HepG2 (cell line): ENCODE results near the gene PHACTR1. TPM values are rescaled to one million over a fixed set of nuclear protein-coding genes. Genes with fewer than 3 reads are reported as not detected.
"Not testable (repeated sequence)": the region's sequence is repeated elsewhere in the genome, so short reads cannot be mapped to it uniquely, and the experiment has no call there.

Source experiments
- ATAC-seq: fragments of 200-7000 bp; cut with Tn5 transposase; 3 replicates; pipeline ENCODE4 v1.9.1; 2020; ENCODE audit warnings: mild to moderate bottlenecking, moderate library complexity
- BruUV-seq: library from RNA; stranded (reverse); fragments of 400-500 nt; replicated peaks from 2 replicates; lab custom pipeline; 2021; lab: Mats Ljungman, UMichigan
- CTCF ChIA-PET: fragments of 300-600 bp; formaldehyde crosslinking; extraction: SDS; loops from one replicate; lab custom pipeline; 2021; ENCODE audit warnings: low total read pairs, inconsistent platforms, low intra/inter-chr PET ratio; lab: Yijun Ruan, JAX
- POLR2A ChIA-PET: fragments of 350-600 bp; sonication (Branson Sonifier 250); formaldehyde crosslinking; loops from one replicate; lab custom pipeline; 2020; ENCODE audit warnings: antibody characterized with exemption, inconsistent platforms; lab: Yijun Ruan, JAX
- DNase-seq: peaks from one replicate; pipeline ENCODE4 v3.0.0-alpha.2; 2015; ENCODE audit warnings: low spot score
- FAIRE-seq: peaks from 3 replicates; lab custom pipeline; 2011; peaks lifted over from hg19 to GRCh38; lab: Jason Lieb, UNC
- H2AFZ ChIP-seq: one replicate; pipeline ENCODE4 v1.6.1; 2011; ENCODE audit warnings: low read length, inconsistent platforms
- H3K27ac ChIP-seq: fragments of 300-600 bp; 3 replicates; pipeline ENCODE4 v1.8.0; 2011; ENCODE audit warnings: mixed run types, mild to moderate bottlenecking, mixed read lengths, low read length, inconsistent platforms; ENCODE audit not compliant: insufficient read depth; ENCODE audit errors: extremely low read length
- H3K27me3 ChIP-seq, 2 experiments: fragments of 200-600 bp in 1 of 2; 2 replicates in 1 of 2; 3 replicates in 1 of 2; pipeline versions ENCODE4 v1.6.0 to v1.8.0; 2011; ENCODE audit warnings: low read length in 2 of 2, mild to moderate bottlenecking in 2 of 2, moderate library complexity in 2 of 2, inconsistent platforms in 1 of 2; ENCODE audit not compliant: insufficient read depth in 2 of 2, control insufficient read depth in 1 of 2
- H3K36me3 ChIP-seq, 2 experiments: fragments of 200-600 bp in 1 of 2; replicated peaks in 1 of 2; 2 replicates in 1 of 2; 3 replicates in 1 of 2; pipeline versions ENCODE4 v1.5.1 to v1.8.0; 2011; ENCODE audit warnings: low read length in 2 of 2, inconsistent platforms in 1 of 2; ENCODE audit not compliant: insufficient read depth in 2 of 2, control insufficient read depth in 1 of 2
- H3K4me1 ChIP-seq: 2 replicates; pipeline ENCODE4 v1.5.1; 2012; ENCODE audit warnings: low read length, inconsistent platforms; ENCODE audit not compliant: insufficient read depth
- H3K4me2 ChIP-seq: 2 replicates; pipeline ENCODE4 v1.6.0; 2011; ENCODE audit warnings: low read depth, low read length, inconsistent platforms
- H3K4me3 ChIP-seq, 3 experiments: fragments of 200-600 bp in 1 of 3; sonication (generic), shearing (Covaris generic) in 1 of 3; replicated peaks in 1 of 3; 2 replicates each; pipeline ENCODE4 v1.5.1; 2011 to 2016; ENCODE audit warnings: low read length in 3 of 3, inconsistent platforms in 2 of 3, low read depth in 2 of 3, mild to moderate bottlenecking in 2 of 3, control low read depth in 1 of 3, mixed read lengths in 1 of 3; ENCODE audit not compliant: insufficient read depth in 1 of 3
- H3K79me2 ChIP-seq: one replicate; pipeline ENCODE4 v1.6.1; 2011; ENCODE audit warnings: low read length, inconsistent platforms; ENCODE audit not compliant: insufficient read depth
- H3K9ac ChIP-seq: 2 replicates; pipeline ENCODE4 v1.6.0; 2011; ENCODE audit warnings: mild to moderate bottlenecking, low read depth, low read length, inconsistent platforms; ENCODE audit not compliant: insufficient read depth
- H3K9me3 ChIP-seq: 2 replicates; pipeline ENCODE4 v1.5.1; 2012; ENCODE audit warnings: mild to moderate bottlenecking, low read length
- H4K20me1 ChIP-seq: 2 replicates; pipeline ENCODE4 v1.6.0; 2011; ENCODE audit warnings: inconsistent platforms, mild to moderate bottlenecking, low read length, moderate library complexity; ENCODE audit not compliant: insufficient read depth
- FOXA1 ChIP-seq, 2 experiments: fragments of 450-650 bp in 1 of 2; sonication (generic) in 1 of 2; formaldehyde crosslinking in 1 of 2; IDR thresholded peaks; 2 replicates each; pipeline versions ENCODE4 v1.4.0 to v1.6.1; 2016 to 2020; ENCODE audit warnings: missing genetic modification reagents in 1 of 2
- RCOR2 ChIP-seq: IDR thresholded peaks from 2 replicates; pipeline ENCODE4 v1.6.1; 2016; ENCODE audit warnings: missing biosample characterization, missing genetic modification reagents
- SIN3B ChIP-seq: fragments of 150-350 bp; IDR thresholded peaks from 2 replicates; pipeline ENCODE4 v1.6.1; 2014; ENCODE audit warnings: low read length
- TCF7L2 ChIP-seq: IDR thresholded peaks from 2 replicates; pipeline ENCODE4 v1.6.1; 2011; ENCODE audit warnings: mild to moderate bottlenecking, low read depth, low read length, moderate library complexity
- THAP11 ChIP-seq: IDR thresholded peaks from 2 replicates; pipeline ENCODE4 v1.6.1; 2016; ENCODE audit warnings: missing biosample characterization, missing genetic modification reagents
- ZNF558 ChIP-seq: sonication (generic); formaldehyde crosslinking; IDR thresholded peaks from 2 replicates; pipeline ENCODE4 v1.9.0; 2022; ENCODE audit warnings: mild to moderate bottlenecking, missing genetic modification reagents, borderline replicate concordance
- WGBS: methylation state at CpG from one replicate; pipeline ENCODE4 v1.1.6; 2017; ENCODE audit warnings: low lambda C conversion rate; 5-methylcytosine and 5-hydroxymethylcytosine counted together
- in situ Hi-C: cut with HindIII; loops from 2 replicates; pipeline ENCODE4 v1.10.0; 2017; ENCODE audit warnings: low pct_unique_long_range_greater_than_20kb; ENCODE audit not compliant: extremely low pct_ligation_motif_present
- intact Hi-C: fragments of 100-400 bp; cut with micrococcal nuclease; formaldehyde crosslinking; loops from one replicate; pipeline ENCODE4 v1.10.0; 2022; ENCODE audit not compliant: unreplicated experiment
- polyA plus RNA-seq, 8 experiments: library from polyadenylated mRNA; depleted of rRNA in 3 of 8; stranded (reverse) in 7 of 8; unstranded in 1 of 8; fragments of >200 nt; fragmentation: Illumina TruSeq in 4 of 8; extraction: Trizol in 4 of 8; gene quantifications; 2 replicates each; pipeline versions ENCODE4 v1.2.1 to v1.2.3, GENCODE V29; 2011 to 2016; ENCODE audit warnings: low read depth in 4 of 8, missing spikeins in 1 of 8, mixed read lengths in 1 of 8; ENCODE audit not compliant: insufficient read depth in 1 of 8
- total RNA-seq, 5 experiments: library from RNA; depleted of rRNA; stranded (reverse); fragments of >200 nt; fragmentation: Illumina TruSeq; extraction: Trizol; gene quantifications; 2 replicates each; pipeline ENCODE4 v1.2.3, GENCODE V29; 2016; ENCODE audit warnings: low read depth in 1 of 5
- TF ChIP-seq, protein P1 (sequence below): sonication (generic); formaldehyde crosslinking; IDR thresholded peaks from 2 replicates; pipeline ENCODE4 v1.4.0; 2020; ENCODE audit warnings: mild to moderate bottlenecking, missing genetic modification reagents, borderline replicate concordance

The PHACTR1 gene
- total and polyA plus RNA-seq, 2 of the 13 experiments (the other 11 are each of a cell fraction or from before 2014, with no cell fraction given) = 0.09 TPM; not detected in 1

GRCh38 chr6:13243033-13243432, 526.5 kb downstream of the PHACTR1 start:
- Histone ChIP-seq H3K27me3 (peaks cover 0 to 14% of the 10 kb centered on the region in 2 experiments; a peak in 2 of 5 replicates), H3K4me3 (no peak overlapping the region), H3K36me3 (no peaks in the 10 kb centered on the region), H2AFZ (no peak overlapping the region), H3K9me3 (no peaks in the 10 kb centered on the region), H3K79me2 (no peaks in the 10 kb centered on the region), H3K9ac (no peak overlapping the region), H4K20me1 (no peaks in the 10 kb centered on the region), H3K27ac (no peak overlapping the region), H3K4me2 (no peak overlapping the region), H3K4me1 (peaks cover 19% of the 10 kb centered on the region)
- DNase-seq (no peak), FAIRE-seq (no peak), ATAC-seq (no peak)
- CTCF ChIA-PET = no interaction called here
- no peak for TF ChIP-seq FOXA1 (IDR thresholded peaks at IDR 0.05)
- no peak for TF ChIP-seq FOXA1 (CRISPR knock-in tag; IDR thresholded peaks at IDR 0.05)
- TF ChIP-seq RCOR2 = no peak
- no peak for TF ChIP-seq THAP11 (CRISPR knock-in tag)
- TF ChIP-seq TCF7L2 = no peak
- TF ChIP-seq, protein P1, sequence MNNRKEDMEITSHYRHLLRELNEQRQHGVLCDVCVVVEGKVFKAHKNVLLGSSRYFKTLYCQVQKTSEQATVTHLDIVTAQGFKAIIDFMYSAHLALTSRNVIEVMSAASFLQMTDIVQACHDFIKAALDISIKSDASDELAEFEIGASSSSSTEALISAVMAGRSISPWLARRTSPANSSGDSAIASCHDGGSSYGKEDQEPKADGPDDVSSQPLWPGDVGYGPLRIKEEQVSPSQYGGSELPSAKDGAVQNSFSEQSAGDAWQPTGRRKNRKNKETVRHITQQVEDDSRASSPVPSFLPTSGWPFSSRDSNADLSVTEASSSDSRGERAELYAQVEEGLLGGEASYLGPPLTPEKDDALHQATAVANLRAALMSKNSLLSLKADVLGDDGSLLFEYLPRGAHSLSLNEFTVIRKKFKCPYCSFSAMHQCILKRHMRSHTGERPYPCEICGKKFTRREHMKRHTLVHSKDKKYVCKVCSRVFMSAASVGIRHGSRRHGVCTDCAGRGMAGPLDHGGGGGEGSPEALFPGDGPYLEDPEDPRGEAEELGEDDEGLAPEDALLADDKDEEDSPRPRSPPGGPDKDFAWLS (CRISPR knock-in tag) = no peak
- no peak for TF ChIP-seq SIN3B
- TF ChIP-seq ZNF558 (CRISPR knock-in tag) = no peak
- 95% methylated on average over 1 of the region's 1 CpG for WGBS
- POLR2A ChIA-PET = interaction anchor here (1.5 kb wide), 1 partner anchor 85 kb away, joined by 6 read pairs; the partner anchor contains the start of gene TBC1D7
- intact Hi-C loops (no loop called here), in situ Hi-C loops (no loop called here)
- no TSS peak for BruUV-seq

- ATAC-seq = not testable (repeated sequence)
Observed at GRCh38 chr6:13243745-13244144, 527.2 kb downstream of the PHACTR1 start.

More at GRCh38 chr6:13243745-13244144, 527.2 kb downstream of the PHACTR1 start:
- H4K20me1 ChIP-seq, H3K9ac ChIP-seq, DNase-seq, H3K27ac ChIP-seq, H3K4me3 ChIP-seq, H2AFZ ChIP-seq, H3K9me3 ChIP-seq, intact Hi-C loops, BruUV-seq, H3K36me3 ChIP-seq, H3K4me2 ChIP-seq, in situ Hi-C loops, FAIRE-seq, CTCF ChIA-PET, POLR2A ChIA-PET, H3K79me2 ChIP-seq: not testable (repeated sequence)
- peaks cover 27% of the 10 kb centered on the region for H3K4me1 ChIP-seq
- peaks cover 0 to 11% of the 10 kb centered on the region in 2 experiments; a peak in 2 of 5 replicates for H3K27me3 ChIP-seq
- 88% methylated on average over 5 of the region's 5 CpGs for WGBS
